GM10248 (cell line): ENCODE results near the gene MYO16.

Source experiments
- CTCF ChIA-PET: fragments of 300-600 bp; sonication (Branson Sonifier 250); formaldehyde crosslinking; extraction: SDS; loops from one replicate; lab custom pipeline; 2021; ENCODE audit warnings: antibody characterized with exemption; lab: Yijun Ruan, JAX
- POLR2A ChIA-PET: fragments of 350-650 bp; sonication (Branson Sonifier 250); formaldehyde crosslinking; extraction: SDS; loops from one replicate; lab custom pipeline; 2020; ENCODE audit warnings: antibody characterized with exemption; lab: Yijun Ruan, JAX
- DNase-seq: peaks from one replicate; pipeline ENCODE4 v3.0.0; 2012; ENCODE audit errors: extremely low spot score
- CTCF ChIP-seq: IDR thresholded peaks from 2 replicates; pipeline ENCODE4 v1.5.1; 2012; ENCODE audit warnings: mild to moderate bottlenecking, low read depth; ENCODE audit errors: extremely low read depth, missing control alignments, control extremely low read depth

The MYO16 gene

DNA sequence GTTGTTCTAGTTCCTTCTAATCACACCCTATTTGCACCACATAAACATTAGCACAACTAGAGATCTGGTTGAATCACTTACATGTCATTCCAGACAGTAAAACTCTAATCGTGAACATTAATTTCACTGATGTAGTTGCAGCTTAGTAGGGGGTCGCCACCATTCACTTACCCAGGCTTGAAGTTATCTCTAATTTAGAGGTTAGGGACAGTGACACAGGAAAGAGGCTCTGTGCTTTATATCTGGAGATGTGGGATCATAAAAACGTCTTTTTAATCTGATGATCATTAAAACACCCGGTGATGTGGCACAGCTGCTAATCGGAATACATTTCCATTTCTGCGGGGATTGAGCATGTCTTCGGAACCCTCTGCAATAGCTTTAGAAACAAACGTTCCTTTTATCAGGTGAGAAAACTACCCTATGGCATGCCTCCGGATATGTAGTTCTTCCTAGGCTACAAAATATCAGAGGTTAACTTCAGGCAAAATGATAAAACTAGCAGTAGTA is 523.0 kb downstream of the MYO16 start:
- no peak for DNase-seq
- TF ChIP-seq CTCF = no peak
- CTCF ChIA-PET = interaction anchor here (3.4 kb wide), 1 partner anchor 10 kb away, joined by 9 read pairs; no protein-coding TSS in a partner anchor
- POLR2A ChIA-PET = no interaction called here

DNA sequence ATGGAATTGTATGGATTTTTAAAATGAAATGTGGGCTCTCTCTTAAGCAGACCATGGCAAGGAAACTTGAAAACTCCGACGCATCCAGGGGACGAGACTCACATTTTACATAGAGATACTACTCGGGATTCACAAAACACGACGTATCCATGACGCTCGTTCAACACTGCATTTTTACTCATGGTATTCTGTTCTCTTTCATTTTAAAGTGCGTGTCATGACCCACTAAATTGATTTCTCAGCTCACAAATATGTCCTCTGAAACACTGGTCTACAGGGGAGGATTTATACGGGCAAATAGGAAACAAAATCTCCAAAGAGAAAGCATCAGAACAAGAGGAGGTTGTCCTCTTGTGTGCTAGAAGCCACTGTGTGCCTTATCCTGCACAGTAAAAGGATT is 523.5 kb downstream of the MYO16 start:
- ChIA-PET POLR2A (no interaction called here), CTCF (interaction anchor here (3.4 kb wide), 1 partner anchor 9 kb away, joined by 9 read pairs; no protein-coding TSS in a partner anchor)
- DNase-seq = no peak
- TF ChIP-seq CTCF = no peak

- no peak for DNase-seq
- ChIA-PET CTCF (interaction anchor here (1.0 kb wide), 1 partner anchor 8 kb away, joined by 4 read pairs; no protein-coding TSS in a partner anchor), POLR2A (no interaction called here)
- TF ChIP-seq CTCF = no peak
These were observed 524.7 kb downstream of the MYO16 start for GRCh38 chr13:109154146-109154545.

DNA sequence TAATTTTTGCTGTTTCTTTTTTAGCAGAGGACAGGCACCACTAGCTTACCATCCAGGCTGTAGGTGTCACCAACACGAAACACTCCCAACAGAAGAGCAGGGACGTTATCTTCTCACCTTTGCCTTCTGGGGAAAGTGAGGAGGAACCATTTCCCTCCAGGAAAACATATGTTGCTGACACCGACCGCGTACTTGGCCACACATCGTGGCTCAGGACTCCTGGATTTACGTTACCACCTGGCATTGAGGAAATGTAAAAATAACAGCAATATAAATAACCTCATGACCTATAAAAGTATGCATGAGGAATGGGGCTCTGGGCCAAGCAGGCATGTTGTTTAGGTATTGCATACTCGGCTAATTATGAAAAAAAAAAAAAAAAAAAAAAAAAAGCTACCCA is 525.1 kb downstream of the MYO16 start:
- CTCF ChIA-PET = interaction anchor here (1.0 kb wide), 1 partner anchor 8 kb away, joined by 4 read pairs; no protein-coding TSS in a partner anchor
- TF ChIP-seq CTCF = no peak
- POLR2A ChIA-PET = no interaction called here
- no peak for DNase-seq

GRCh38 chr13:109154966-109155761 is 525.8 kb downstream of the MYO16 start:
- CTCF ChIA-PET = no interaction called here
- no peak for DNase-seq
- TF ChIP-seq CTCF = no peak
- POLR2A ChIA-PET = no interaction called here

GRCh38 chr13:109156181-109156935 is 526.9 kb downstream of the MYO16 start:
- no peak for TF ChIP-seq CTCF
- DNase-seq = no peak
- CTCF ChIA-PET = interaction anchor here (1.7 kb wide), 1 partner anchor 8 kb away, joined by 5 read pairs; no protein-coding TSS in a partner anchor
- POLR2A ChIA-PET = no interaction called here
